Peyer's patch (tissue), 4 donors: ENCODE results near the gene DHX29.

Source experiments
- CTCF ChIP-seq, 6 experiments: fragments of 450-650 bp in 4 of 6; fragments of 200-600 bp in 2 of 6; sonication (generic) in 1 of 6; IDR thresholded peaks; one replicate each; pipeline ENCODE4 v1.5.1; 2017 to 2019; ENCODE audit warnings: antibody characterized with exemption in 6 of 6, mild to moderate bottlenecking in 3 of 6, moderate library complexity in 1 of 6
- POLR2A ChIP-seq, 2 donors: fragments of 450-650 bp; IDR thresholded peaks; one replicate each; pipeline ENCODE4 v1.5.1; 2017; ENCODE audit warnings: antibody characterized with exemption in 2 of 2, mild to moderate bottlenecking in 2 of 2, moderate library complexity in 2 of 2

- no peak for TF ChIP-seq CTCF (IDR thresholded peaks at IDR 0.05)
- TF ChIP-seq POLR2A (IDR thresholded peaks at IDR 0.05), result no peak
Measured at GRCh38 chr5:55236800-55237199, 70.7 kb downstream of the DHX29 start.
